NCI-H82 treated with DMSO at 0.1 percent for 48 hours (cell line): ENCODE data around the gene KCNH1.

ENCODE experiments used
- DNase-seq: peaks from one replicate; lab custom pipeline; 2025; ENCODE audit not compliant: unreplicated experiment; lab: John Stamatoyannopoulos, UW

The KCNH1 gene

DNA sequence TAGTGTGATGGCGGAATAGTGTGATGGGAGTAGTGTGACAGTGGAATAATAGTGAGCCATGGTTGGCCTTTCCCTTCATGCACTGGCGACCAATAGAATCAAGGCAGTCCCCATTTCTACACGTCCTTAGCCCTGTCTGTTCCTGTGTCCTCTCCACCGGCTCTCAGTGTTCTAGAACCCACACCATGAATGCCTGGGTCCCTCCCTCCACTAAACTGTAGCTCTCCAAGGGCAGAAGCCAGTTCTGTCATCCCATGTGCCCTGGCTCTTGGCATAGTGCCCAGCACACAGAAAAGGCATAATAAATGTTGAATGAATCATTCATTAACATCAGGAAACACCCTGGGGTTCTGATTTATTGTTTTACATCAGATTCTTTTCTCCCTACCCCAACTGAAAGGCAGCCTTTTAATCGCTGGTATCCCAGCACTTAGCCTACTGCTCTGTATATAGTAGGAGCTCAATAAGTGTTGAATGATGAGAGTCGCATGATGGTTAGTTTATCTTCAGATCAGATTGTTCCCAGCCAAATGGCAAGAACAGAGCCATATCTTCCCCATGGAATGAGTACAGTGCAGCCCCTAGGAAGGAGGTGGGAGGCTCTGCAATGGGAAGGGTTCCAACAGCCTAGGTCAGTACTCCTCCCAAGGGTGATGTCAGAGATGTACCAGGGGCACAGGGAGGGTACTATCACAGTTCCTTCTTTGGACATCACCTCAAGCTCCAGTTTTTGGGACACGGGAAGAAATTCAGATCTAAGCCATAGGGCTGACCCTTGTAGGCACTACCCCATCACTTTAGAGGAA lies 479.6 kb downstream of the KCNH1 start:
- DNase-seq: no peak

DNA sequence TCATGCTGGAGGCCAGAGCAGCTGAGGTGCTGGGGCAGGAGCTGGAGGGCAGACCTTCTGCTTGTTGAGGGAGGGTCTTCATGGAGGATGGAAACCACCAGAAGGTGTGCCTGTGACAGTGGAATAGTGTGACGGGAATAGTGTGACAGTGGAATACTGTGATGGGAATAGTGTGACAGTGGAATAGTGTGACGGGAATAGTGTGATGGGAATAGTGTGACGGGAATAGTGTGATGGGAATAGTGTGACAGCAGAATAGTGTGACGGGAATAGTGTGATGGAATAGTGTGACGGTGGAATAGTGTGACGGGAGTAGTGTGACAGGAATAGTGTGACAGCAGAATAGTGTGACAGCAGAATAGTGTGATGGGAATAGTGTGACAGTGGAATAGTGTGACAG lies 480.2 kb downstream of the KCNH1 start:
- DNase-seq: no peak

GRCh38 chr1:210652329-210652954 lies 481.5 kb downstream of the KCNH1 start:
- no peak for DNase-seq

- peak; percentile 95 for DNase-seq
Measured at GRCh38 chr1:210650403-210650802, 483.5 kb downstream of the KCNH1 start.

DNA sequence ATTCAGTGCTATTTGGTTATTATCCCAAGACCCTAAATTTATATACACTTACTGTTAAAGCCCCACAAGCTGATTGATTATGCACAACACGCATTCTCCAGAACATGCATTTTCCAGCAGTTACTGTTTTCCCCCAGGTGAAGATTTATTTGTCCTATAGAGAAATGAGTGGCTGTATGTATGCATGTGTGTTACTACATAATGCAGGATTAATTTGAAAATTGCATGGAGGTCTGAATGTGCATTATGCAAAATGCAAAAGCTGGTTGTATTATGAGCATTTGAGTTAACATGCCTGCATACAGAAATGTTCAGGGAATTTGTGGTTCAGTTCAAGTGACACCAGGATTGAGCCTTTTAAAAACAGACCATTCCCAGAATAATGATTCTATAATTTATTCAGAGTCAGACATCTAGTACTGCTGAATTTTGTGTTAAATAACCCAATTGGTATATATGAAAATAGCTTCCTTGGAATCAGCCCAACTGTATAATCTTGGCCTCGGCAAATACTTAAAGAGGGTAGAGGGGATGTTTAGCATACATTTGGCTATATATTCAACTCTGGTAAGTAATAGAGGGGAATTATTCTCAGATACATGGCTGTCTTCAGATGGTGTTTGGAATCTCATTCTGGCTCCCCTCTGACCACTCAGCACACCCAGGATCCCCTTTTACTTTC lies 485.2 kb downstream of the KCNH1 start:
- no peak for DNase-seq

GRCh38 chr1:210647406-210648333 lies 486.3 kb downstream of the KCNH1 start:
- DNase-seq: peak; percentile 87

- peak; percentile 95 for DNase-seq
Measured at GRCh38 chr1:210646258-210646616, 487.7 kb downstream of the KCNH1 start.

DNA sequence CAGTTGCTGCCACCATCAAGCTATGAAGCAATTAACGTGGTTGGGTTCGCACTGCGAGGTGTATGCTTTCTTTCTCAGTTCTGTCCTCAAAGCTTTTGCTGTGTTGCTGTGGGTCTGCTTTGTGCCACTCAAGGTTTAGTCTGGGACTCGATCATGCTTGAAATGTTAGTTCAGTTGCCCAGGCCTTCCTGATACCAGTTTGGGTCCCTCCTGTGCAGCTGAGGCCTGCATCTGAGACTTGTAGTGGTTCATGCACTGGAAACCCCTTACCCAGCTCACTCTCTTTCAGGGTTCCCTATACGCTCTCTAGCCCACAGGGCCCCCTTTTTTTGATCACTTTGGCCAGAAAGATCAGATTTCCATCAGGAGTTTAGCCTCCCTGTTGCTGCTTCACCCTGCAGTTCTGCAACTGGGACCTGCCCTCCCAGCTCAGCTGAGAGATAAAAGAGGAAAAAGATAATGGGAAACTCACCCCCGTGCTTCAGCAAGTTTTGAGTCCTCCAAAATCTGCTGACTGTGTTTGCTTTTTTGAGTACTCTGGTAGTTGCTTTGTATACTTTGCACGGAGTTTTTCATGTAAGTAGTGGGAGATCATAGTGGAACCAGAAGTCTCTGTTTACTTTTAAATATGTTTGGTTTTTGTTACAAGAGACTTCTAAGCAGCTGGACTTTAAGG lies 488.2 kb downstream of the KCNH1 start:
- DNase-seq: no peak

DNA sequence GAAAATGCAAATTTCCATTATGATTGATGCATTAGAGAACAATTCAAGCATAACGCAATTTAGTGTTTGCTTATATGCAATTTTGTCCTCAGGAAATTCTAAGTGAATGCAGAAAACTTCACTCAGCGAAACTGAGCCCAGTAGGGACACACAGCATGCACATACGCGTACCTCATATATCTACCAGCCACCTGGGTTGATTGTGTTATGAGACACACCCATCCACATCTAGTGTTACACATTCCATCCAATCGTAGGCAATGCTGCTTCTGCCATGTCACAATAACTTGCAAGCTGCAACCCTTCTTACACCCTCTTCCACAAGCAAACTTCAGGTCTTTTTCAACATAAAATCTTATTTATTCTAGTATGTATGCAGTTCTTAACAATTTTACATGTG lies 492.4 kb downstream of the KCNH1 start:
- no peak for DNase-seq

DNA sequence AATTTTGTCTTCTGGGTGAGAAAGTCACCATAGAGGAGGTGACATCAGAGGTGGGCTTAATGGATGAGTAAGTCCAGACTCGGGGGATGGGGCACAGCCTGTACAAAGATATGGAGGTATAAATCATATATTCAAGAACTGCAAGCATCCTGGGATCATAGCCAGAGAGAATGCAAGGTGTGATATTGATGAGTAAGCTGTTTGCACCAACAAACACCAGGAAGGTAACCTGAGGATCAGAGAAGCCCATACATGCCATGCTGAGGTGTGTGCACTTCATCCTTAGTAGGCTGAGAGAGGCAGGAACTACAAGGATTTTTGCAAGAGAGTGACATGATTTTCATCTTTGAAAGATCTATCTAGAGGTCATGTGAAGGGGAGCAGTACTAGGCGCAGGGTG lies 498.8 kb downstream of the KCNH1 start:
- DNase-seq: no peak

DNA sequence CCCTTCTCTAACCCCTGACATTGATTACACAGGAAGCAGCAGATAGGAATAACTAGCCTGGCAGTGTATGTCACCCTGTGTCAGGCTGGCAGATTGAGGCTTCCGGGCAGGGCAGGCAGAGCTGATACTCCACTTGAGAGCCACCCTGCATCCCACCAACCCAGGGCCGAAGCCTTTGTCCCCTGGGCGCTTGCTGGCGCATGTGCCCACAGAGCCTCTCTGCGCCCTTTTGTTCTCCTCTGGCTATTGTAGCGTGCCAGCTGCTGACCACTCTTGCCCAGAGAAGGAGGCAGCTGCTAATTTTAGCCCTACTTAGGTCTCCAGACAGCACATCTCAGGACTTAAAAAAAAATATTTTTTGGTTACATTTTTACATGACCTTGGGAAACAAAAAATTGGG lies 500.3 kb downstream of the KCNH1 start:
- no peak for DNase-seq

DNA sequence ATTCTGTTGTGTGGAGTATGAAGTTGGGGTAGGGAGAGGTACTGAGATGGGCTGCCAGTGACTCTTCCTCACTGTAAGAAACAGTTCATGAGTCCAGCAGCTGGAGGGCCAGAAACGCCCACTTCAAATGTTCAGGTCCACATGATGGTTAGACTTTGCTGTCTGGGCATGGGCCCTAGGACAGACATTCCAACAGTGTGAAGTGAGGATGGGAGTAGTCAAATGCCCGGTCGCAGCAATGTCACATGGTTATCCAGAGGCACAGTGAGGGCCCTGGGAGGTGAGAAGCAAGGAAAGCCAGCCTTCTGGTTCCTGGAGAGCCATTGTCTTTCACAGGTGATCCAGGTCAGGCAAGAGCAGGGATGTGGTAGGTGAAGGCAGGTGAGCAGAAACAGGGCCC lies 500.8 kb downstream of the KCNH1 start:
- DNase-seq: no peak

DNA sequence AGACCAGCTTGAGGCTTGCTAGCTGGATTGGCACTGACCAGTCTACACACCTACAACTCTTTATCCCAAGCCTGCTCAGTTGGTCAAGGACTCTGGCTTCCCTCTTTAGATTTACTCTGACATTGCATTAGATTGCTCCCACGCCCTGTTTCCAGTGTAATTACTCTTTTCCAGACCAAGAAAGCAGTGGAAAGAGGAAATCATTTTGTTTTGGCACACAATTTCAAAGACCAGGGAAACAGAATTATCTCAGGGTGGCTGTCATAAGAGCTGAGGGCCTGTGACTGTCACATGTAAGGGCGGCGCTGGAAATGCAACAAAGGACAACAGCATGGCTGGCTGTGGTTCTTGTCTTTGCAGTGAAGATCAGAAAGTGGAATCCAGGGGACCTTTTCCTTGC lies 502.5 kb downstream of the KCNH1 start:
- DNase-seq: no peak

DNA sequence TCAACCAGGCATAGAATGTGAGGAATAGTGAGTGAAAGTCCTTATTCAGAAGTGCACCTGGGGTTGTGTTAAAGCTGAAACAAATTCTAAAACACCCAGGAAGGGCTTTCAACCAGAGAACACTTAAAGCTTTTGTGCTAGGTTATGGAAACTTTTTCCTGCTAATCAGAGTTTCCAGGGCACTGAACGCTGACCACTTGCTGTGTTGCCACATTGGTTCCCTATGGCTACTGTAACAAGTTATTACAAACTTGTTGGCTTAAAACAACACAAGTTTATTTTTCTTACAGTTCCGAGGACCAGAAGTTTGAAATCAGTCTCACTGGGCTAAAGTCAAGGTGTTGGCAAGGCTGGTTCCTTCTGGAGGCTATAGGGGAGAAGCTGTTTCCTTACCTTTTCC lies 504.7 kb downstream of the KCNH1 start:
- no peak for DNase-seq

GRCh38 chr1:210627755-210628154 lies 506.2 kb downstream of the KCNH1 start:
- no peak for DNase-seq
